Activated T-cell treated with anti-CD3 and anti-CD28 coated beads, Interleukin-2, amount 50 U/mL, for 24 hours (primary cell): ENCODE measurements around the gene RTEL1.
A peak's percentile ranks its signal among the peaks of the same experiment; 100 is the strongest.

ENCODE experiments used
- DNase-seq: peaks from one replicate; pipeline ENCODE4 v3.0.0-alpha.2; 2020
- H3K27ac Mint-ChIP-seq: 2 replicates; pipeline ENCODE4 v1.8.0; 2020; ENCODE audit warnings: mild to moderate bottlenecking, mixed read lengths
- H3K27me3 Mint-ChIP-seq: 2 replicates; pipeline ENCODE4 v1.8.0; 2020; ENCODE audit warnings: mixed read lengths
- H3K36me3 Mint-ChIP-seq: 2 replicates; pipeline ENCODE4 v1.8.0; 2020; ENCODE audit warnings: low read depth, mixed read lengths
- H3K4me1 Mint-ChIP-seq: 2 replicates; pipeline ENCODE4 v1.8.0; 2020; ENCODE audit warnings: low read depth, mixed read lengths
- H3K4me3 Mint-ChIP-seq: 2 replicates; pipeline ENCODE4 v1.8.0; 2020; ENCODE audit warnings: mild to moderate bottlenecking, moderate library complexity, mixed read lengths
- H3K9me3 Mint-ChIP-seq: 2 replicates; pipeline ENCODE4 v1.8.0; 2020; ENCODE audit warnings: mixed read lengths

Gene RTEL1

DNA sequence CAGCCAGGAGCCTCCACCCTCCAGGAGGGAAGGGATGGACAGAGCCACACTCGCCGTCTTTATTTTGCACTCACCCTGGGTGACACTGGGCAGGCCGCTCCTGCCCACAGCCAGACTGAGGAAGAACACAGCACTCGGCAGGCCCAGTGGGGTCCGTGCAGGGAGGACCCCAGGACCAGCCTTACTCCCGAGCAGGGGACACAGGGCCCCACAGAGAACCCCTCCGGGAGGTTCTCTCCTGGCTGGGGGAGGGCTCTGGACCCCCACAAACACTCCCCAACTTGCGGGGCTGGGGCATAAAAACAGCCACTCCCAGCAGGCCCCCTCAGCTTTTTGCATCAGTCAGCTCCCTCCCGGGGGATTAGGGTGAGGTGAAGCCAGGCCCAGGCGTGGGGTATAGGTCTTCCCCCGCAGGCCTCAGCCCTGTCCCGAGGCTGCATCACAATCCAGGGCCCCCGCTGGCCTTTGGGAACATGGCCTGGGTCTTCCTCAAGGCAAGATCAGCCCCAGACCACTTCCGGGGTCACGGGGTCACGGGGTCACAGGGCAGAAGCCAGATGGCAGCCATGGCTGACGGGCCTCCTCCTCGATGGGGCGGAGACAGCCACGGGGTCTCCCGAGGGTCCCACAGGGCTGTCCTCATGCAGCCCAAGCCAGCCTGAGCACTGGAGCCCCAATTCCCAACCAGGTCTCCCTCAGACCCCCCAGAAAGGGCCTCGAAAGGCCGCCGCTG lies 41.5 kb downstream of the RTEL1 start:
- Mint-ChIP-seq H3K27ac (peak overlapping the region; percentile 91), H3K4me1 (peaks cover 46% of the 10 kb centered on the region), H3K9me3 (no peaks in the 10 kb centered on the region)

DNA sequence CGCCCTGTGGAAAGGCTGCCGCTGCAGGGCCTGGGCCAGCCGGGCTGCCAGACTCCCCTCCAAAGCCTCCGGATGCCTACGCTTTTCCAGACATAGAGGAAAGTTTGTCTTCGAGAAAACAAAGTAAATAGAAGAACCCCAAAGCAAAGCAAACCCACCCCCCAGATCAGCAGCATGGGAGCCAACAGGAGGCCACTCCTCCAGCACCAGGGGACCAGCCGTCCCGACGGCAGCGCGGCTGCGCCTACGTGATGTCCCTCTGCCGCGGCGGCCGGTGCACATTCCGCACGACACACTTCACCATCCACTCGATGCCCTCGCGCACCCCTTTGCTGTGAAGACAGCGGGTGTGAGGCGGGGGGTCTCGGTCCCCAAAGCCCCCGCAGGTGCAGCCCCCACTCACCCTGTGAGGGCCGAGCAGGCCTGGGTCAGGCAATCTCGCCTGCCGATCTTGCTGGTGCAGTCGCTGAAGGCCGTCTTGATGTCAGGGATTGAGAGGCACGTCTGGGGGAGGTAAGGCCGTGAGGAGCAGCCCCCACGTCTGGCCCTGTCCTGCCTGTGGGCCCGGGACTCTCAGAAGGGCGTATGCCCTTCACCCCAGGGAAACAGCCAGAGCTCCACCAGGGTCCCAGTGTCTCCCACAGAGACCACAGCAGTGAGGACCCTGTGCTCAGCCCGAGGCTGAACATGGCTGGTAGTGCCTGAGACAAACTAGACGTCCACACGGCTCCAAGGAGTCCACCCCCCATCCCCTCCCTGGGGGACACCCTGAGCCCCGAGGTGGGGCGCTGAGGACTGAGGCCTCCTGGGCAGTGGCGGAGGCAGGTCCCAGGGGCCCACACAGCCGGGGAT lies 42.3 kb downstream of the RTEL1 start:
- H3K27ac Mint-ChIP-seq = peak overlapping the region; percentile 72
- no peaks in the 10 kb centered on the region for H3K27me3 Mint-ChIP-seq
- H3K4me3 Mint-ChIP-seq = no peak overlapping the region
- no peak for DNase-seq
- H3K36me3 Mint-ChIP-seq = peaks cover 59% of the 10 kb centered on the region
- peaks cover 47% of the 10 kb centered on the region for H3K4me1 Mint-ChIP-seq
- no peaks in the 10 kb centered on the region for H3K9me3 Mint-ChIP-seq

More for the DNA sequence above, 41.5 kb downstream of the RTEL1 start:
- peaks cover 59% of the 10 kb centered on the region for H3K36me3 Mint-ChIP-seq
- DNase-seq = no peak
- no peaks in the 10 kb centered on the region for H3K27me3 Mint-ChIP-seq
- peak overlapping the region; percentile 27 for H3K4me3 Mint-ChIP-seq

DNA sequence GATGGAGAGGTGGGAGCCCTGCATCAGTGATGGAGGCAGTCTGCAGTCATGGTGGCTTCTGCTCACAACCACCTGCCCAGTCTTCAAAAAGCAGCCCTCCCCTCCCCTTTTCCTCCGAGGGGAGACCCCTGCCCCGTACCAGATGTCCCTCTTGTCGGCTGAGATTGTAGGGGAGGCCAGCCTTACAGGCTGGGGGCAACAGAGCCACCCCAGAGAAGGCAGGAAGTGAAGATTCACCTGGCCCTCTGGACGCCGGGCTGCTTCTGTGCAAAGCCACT lies 42.9 kb downstream of the RTEL1 start:
- Mint-ChIP-seq H3K27me3 (no peaks in the 10 kb centered on the region), H3K4me1 (peaks cover 50% of the 10 kb centered on the region), H3K27ac (peak overlapping the region; percentile 57), H3K36me3 (peaks cover 61% of the 10 kb centered on the region), H3K9me3 (no peaks in the 10 kb centered on the region), H3K4me3 (no peak overlapping the region)
- DNase-seq = no peak

DNA sequence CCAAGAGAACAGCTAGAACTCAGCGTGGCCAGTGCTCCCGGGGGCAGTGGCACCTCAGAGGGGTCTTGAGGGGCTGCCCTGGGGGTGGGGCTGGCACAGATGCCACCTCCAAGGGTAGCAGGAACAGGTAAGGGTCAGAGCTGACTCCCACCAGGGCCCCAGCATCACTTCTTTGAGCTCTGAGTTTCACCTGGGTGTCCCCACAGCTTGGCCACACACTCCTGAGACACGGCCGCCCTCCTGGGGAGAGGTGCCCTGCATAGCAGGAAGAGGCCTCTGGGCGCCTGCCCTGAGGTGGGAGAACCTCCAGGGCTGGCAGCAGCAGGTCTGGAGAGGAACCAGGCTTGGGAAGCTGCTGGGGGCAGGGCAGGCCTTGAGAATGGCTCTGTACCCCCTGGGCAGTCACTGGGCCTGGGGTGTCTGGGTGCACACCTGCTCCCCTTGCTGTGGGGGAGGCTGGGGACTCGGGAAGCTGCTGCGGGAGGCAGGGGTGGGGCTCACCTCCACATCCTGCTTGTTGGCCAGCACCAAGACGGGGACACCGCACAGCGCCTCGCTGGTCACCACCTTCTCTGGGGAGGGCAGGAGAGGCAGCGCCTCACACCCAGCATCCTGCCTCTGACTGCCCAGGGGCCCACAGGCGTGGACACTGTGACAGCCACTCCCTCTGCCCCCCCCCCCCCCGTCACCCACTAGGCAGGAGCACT lies 43.4 kb downstream of the RTEL1 start:
- Mint-ChIP-seq H3K4me1 (peaks cover 52% of the 10 kb centered on the region), H3K36me3 (peaks cover 62% of the 10 kb centered on the region), H3K27ac (peak overlapping the region; percentile 57)

DNA sequence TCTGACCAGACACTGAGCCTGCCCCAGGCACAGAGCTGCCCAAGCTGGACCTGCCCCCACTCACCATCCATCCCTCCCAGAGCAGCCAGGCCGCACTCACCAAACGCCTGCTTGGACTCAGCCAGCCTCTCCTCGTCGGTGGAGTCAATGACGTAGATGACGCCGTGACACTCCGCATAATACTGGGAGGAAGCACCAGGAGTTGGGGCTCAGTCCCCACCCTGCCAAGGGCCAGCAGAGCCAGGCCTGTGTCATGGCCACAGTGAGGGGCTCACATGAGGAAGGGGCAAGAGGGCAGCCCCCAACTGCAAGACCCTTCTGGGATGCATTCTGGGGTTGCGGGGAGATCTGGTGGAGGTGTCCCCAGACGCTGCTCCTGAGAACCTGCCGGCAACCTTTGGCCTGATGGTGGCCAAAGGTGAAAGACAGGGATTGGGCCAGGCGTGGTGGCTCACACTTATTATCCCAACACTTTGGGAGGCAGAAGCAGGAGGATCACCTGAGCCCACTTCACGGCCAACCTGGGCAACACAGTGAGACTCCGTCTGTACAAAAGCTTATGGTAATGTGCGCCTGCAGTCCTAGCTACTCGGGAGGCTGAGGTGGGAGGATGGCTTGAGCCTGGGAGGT lies 44.0 kb downstream of the RTEL1 start:
- Mint-ChIP-seq H3K27ac (peak overlapping the region; percentile 69), H3K9me3 (no peaks in the 10 kb centered on the region), H3K4me1 (peaks cover 50% of the 10 kb centered on the region), H3K4me3 (no peak overlapping the region), H3K36me3 (peaks cover 69% of the 10 kb centered on the region), H3K27me3 (no peaks in the 10 kb centered on the region)
- DNase-seq = no peak

More for the DNA sequence above, 43.4 kb downstream of the RTEL1 start:
- no peaks in the 10 kb centered on the region for H3K27me3 Mint-ChIP-seq
- H3K9me3 Mint-ChIP-seq = no peaks in the 10 kb centered on the region
- DNase-seq = no peak
- H3K4me3 Mint-ChIP-seq = no peak overlapping the region

DNA sequence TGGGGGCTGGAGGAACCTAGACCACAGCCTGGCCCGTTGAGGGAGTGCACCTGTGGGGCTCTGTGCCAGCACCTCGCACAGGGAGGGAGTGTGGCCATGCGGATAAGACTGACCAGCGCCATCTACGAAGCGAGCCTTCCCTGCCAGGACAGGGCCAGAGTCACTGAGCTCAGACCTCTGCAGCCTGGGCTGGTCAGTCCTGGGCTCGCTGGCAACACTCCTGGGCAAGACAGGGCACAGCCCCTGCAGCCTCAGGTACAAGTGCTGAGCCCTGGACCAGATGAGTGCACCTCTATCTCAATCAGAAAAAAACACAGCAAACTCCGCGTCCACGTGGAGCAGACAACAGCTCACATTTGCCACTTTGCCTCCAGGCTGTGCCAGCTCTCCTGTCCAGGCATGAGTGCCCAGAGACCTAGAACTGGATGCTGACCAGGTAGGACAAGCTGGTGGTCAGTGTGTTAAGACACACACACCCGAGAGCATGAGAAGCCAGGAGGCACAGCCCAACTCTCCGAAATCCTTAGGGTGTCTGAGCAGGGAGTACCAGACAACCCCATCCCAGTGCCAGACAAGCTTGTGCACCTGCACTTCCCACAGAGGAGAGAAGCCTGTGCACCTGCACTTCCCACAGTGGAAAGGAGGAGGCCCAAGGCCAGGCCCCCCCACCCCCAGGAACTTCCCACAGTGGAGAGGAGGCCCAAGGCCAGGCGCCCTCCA lies 44.8 kb downstream of the RTEL1 start:
- H3K9me3 Mint-ChIP-seq = no peaks in the 10 kb centered on the region
- H3K4me1 Mint-ChIP-seq = peaks cover 43% of the 10 kb centered on the region
- no peak overlapping the region for H3K4me3 Mint-ChIP-seq
- H3K27me3 Mint-ChIP-seq = no peaks in the 10 kb centered on the region
- H3K36me3 Mint-ChIP-seq = peaks cover 66% of the 10 kb centered on the region
- peak overlapping the region; percentile 69 for H3K27ac Mint-ChIP-seq
- DNase-seq = no peak

DNA sequence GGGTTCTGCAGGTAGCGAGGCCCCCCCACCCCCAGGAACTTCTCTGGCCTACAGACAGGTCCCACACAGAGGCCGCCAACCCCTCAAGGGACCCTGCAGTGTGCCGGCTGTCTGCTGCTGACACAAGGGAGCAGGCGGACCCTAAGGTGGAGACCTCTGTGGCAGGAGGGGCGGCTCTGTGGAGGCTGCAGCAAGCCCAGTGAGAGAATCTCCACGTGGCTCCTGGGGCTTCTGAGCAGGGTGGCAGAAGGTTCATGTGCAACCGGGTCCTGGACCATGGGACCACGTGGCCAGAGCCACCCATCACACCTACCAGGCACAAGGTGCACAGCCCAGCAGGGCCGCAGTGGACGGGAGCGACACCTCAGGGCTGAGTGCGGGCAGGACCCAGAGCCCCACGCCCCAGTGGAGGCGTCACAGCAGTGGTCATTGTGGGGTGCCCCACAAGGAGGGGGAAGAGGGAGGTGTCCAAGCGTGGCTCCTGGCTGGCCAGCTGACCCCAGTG lies 45.4 kb downstream of the RTEL1 start:
- Mint-ChIP-seq H3K36me3 (peaks cover 68% of the 10 kb centered on the region), H3K4me3 (no peak overlapping the region), H3K27me3 (no peaks in the 10 kb centered on the region), H3K27ac (no peak overlapping the region), H3K9me3 (no peaks in the 10 kb centered on the region), H3K4me1 (peaks cover 41% of the 10 kb centered on the region)
- DNase-seq = peak; percentile 32

DNA sequence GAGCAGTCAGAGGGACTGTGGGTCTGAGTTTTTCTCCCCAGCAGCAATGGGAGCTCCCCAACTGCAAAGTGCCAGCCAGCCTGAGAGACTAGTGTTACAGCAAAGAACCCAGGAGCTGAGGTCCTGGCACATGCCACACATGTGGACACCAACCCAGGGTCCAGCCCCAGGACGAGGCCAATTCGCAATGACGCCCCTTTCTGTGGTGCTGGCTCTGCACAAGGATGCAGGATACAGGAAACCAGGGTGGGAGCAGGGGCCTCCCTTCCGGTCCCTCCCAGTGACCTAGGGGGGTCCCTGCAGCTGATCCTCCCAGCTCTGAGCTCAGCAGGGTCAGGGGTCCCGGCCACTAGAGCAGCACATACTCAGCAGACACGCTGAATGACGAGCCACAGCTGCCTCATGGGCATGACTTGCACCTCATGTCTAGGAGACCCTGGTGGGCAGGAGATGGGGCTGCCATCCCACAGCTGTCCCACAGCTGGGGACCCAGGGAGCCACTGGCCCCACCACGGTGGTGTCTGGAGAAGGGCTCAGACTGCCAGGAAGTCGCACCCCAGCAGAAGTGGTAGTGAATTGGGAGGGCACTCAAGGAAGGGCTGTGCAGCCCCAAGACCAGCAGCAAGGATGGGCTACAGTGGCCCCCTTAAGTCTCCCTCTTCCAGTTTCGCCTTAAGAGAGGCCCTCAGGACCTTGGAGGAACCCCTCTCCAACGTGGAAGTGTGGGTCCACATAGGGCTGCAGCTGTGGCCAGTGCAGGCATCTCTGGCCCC lies 46.0 kb downstream of the RTEL1 start:
- Mint-ChIP-seq H3K4me3 (no peak overlapping the region), H3K27ac (peak overlapping the region; percentile 76), H3K27me3 (no peaks in the 10 kb centered on the region), H3K4me1 (peaks cover 41% of the 10 kb centered on the region), H3K36me3 (peaks cover 73% of the 10 kb centered on the region), H3K9me3 (no peaks in the 10 kb centered on the region)
- DNase-seq = no peak

DNA sequence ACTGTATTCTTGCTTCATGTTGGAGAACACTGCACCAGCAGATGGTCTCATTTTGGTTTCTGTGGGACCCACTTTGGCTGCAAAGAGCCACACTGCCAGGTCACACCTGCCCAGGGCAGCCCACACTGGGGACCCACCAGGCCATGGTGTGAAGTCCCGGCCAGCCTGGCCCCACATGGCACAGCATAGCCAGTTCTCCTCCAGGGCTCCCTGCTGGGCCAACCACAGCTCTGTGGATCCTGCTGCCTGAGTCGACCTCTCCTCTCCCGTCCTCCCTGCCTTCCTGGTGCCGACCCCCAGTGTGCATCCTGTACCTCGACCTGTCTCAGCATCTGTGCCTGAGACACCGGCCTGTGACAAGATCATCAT lies 46.6 kb downstream of the RTEL1 start:
- H3K36me3 Mint-ChIP-seq = peaks cover 72% of the 10 kb centered on the region
- no peak for DNase-seq
- no peaks in the 10 kb centered on the region for H3K9me3 Mint-ChIP-seq
- peaks cover 39% of the 10 kb centered on the region for H3K4me1 Mint-ChIP-seq
- no peaks in the 10 kb centered on the region for H3K27me3 Mint-ChIP-seq
- no peak overlapping the region for H3K4me3 Mint-ChIP-seq
- peak overlapping the region; percentile 93 for H3K27ac Mint-ChIP-seq

DNA sequence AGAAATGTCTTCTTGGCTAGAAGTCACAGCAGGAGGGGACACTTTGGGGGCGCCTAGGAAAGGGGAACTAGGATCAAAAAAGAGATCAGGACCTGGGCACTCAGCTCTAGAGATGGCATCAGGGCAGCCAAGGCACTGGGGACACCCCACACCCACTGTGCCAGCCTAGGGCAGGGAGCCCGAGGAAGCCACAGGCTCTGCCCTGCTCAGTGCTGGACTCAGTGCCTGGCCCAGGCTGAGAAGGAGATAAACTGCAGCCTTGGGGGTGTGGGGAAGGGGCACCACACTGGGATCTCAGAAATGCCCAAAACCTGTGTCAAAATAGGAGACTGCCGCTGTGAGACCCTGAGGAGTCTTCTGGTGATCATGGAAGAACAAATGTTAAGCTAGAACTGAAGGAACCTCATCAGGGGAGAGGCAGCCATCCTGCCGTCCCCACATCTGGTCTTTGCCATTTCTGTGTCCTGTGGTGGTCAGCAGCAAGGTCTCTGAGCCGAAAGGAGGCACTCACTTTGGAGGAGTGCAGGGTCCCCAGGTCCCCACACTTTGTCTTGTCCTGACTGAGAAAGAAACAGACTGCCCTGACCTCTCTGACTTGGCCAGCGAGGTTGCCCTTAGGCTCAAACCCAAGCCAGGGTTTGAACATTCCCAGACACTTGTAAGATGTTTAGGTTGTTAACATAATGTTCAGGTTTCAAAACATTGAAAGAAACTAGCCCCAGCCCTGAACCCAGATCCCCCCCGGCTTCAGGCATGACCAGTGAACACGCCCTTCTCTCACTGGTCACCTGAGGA lies 47.3 kb downstream of the RTEL1 start:
- peak overlapping the region; percentile 93 for H3K27ac Mint-ChIP-seq
- no peaks in the 10 kb centered on the region for H3K27me3 Mint-ChIP-seq
- no peak for DNase-seq
- H3K4me3 Mint-ChIP-seq = peak overlapping the region; percentile 95
- H3K36me3 Mint-ChIP-seq = peaks cover 73% of the 10 kb centered on the region
- no peaks in the 10 kb centered on the region for H3K9me3 Mint-ChIP-seq
- H3K4me1 Mint-ChIP-seq = peaks cover 41% of the 10 kb centered on the region

DNA sequence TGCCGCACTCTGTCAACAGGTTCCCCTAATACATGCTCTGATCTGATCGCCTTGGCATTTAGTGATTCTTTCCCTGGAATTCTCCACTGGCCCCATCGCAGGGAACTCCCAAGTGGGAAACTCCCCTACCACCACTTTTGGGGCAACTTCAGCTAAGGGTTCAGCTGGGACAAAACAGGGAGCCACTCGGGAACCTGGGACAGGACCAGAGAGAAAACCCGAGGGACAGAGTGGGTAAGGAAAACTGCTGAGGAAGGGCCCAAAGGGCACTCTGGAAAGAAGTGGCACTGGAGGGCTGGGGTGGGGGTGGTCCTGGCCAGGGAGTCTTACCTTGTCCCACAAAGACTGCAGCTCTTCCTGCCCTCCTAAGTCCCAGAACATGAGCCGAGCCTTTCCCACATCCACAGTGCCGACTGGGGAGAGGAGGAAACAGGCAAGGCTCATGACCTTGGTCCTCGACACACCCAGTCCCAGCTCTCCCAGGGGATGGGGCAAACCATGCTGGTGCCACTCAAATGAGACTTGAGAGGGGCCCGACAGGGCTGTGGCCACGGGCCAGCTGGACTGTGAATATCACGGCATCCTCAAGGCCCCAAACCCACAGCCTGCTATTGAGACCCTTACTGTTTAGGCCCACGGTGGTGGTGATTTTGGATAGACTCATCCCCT lies 48.0 kb downstream of the RTEL1 start:
- DNase-seq = no peak
- Mint-ChIP-seq H3K27me3 (no peaks in the 10 kb centered on the region), H3K4me1 (peaks cover 44% of the 10 kb centered on the region), H3K9me3 (no peaks in the 10 kb centered on the region), H3K4me3 (peak overlapping the region; percentile 95), H3K27ac (peak overlapping the region; percentile 93), H3K36me3 (peaks cover 78% of the 10 kb centered on the region)

DNA sequence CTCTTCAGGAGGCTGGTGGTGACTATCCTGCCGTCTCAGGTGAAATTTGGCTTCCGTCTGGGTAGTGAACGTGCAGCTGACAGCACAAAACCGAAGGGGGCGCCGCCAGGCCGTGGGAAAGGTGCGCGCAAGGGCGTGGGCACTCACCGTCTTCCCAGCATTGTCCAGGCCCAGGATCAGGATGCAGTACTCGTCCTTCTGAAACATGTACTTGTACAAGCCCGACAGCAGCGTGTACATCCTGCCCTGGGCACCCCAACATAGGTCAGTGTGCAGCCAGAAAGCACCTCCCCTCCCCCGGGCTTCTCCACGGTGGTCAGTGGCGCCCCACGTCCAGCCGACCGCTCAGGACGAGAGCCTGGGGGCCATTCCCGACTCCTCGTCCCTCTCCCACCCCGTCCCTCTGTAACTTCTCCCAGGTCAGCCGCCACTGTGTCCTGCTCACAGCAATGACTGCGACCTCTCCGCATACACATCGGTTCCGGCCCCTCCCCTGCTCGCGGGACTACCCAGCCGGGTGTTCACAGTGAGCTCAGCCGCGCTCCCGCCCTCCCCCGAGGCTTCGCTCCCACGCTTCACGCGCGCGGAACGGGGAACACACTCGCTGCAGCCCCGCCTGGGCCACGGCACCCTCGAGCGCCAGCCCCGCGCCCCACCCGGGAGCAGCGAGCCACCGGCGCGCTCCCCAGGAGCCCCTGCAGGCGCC lies 48.9 kb downstream of the RTEL1 start:
- Mint-ChIP-seq H3K4me3 (peak overlapping the region; percentile 95), H3K27me3 (no peaks in the 10 kb centered on the region), H3K27ac (peak overlapping the region; percentile 93), H3K36me3 (peaks cover 85% of the 10 kb centered on the region), H3K9me3 (no peaks in the 10 kb centered on the region), H3K4me1 (peaks cover 50% of the 10 kb centered on the region)
- DNase-seq = peak; percentile 77
